ENCODE data around the gene RSPO4.

DNA sequence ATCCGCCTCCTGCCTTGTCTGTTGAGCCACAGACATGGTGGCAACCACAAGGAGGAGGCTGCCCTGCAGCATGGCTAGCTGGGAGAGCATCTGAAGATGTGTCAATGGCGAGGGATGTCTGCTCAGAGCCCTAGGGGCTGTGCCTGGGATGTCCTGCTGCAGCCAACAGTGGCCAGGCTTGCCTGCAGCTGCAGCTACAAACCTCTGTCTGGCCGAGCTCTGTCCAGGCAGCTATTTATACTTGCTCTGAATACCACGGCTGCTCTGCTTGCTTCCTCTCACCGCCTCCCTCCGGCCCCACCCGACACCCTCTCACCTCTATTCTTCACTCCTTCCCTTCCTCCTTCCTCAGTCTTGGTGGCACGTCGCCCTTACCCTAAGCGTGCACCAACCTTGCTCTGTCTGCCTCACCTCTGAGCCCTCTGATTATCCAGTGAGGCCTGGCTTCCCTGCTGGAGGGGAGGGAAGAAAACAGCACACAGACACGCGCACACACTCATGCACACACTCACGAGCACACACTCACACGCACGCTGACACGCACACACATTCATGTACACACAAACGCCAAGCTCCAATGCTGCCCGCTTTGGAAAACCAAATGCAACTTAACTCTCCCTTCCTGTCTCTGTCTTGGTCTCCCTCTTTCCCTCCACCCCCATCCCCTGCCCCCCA, 85.8 kb downstream of the RSPO4 start, which contains the start of gene ANGPT4:
- no peak for TF ChIP-seq POLR2A (IDR thresholded peaks at IDR 0.05)
- TF ChIP-seq, protein P1, sequence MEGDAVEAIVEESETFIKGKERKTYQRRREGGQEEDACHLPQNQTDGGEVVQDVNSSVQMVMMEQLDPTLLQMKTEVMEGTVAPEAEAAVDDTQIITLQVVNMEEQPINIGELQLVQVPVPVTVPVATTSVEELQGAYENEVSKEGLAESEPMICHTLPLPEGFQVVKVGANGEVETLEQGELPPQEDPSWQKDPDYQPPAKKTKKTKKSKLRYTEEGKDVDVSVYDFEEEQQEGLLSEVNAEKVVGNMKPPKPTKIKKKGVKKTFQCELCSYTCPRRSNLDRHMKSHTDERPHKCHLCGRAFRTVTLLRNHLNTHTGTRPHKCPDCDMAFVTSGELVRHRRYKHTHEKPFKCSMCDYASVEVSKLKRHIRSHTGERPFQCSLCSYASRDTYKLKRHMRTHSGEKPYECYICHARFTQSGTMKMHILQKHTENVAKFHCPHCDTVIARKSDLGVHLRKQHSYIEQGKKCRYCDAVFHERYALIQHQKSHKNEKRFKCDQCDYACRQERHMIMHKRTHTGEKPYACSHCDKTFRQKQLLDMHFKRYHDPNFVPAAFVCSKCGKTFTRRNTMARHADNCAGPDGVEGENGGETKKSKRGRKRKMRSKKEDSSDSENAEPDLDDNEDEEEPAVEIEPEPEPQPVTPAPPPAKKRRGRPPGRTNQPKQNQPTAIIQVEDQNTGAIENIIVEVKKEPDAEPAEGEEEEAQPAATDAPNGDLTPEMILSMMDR (IDR thresholded peaks at IDR 0.05), result no peak
- TF ChIP-seq EP300 (IDR thresholded peaks at IDR 0.05), result no peak
